Ovary (tissue), 3 donors: ENCODE data around the gene CDC42EP4.

Source experiments
- POLR2A ChIP-seq: fragments of 450-650 bp; IDR thresholded peaks from one replicate; pipeline ENCODE4 v1.6.1; 2017; ENCODE audit warnings: antibody characterized with exemption, mild to moderate bottlenecking, moderate library complexity
- TF ChIP-seq, protein P1 (sequence below), 3 donors: fragments of 450-650 bp in 2 of 3; fragments of 200-600 bp in 1 of 3; IDR thresholded peaks; one replicate each; pipeline versions ENCODE4 v1.5.1 to v1.8.0; 2016 to 2022; ENCODE audit warnings: antibody characterized with exemption in 3 of 3, mild to moderate bottlenecking in 1 of 3
- donor health status: DM: no; HTN: no; CAD: no.

DNA sequence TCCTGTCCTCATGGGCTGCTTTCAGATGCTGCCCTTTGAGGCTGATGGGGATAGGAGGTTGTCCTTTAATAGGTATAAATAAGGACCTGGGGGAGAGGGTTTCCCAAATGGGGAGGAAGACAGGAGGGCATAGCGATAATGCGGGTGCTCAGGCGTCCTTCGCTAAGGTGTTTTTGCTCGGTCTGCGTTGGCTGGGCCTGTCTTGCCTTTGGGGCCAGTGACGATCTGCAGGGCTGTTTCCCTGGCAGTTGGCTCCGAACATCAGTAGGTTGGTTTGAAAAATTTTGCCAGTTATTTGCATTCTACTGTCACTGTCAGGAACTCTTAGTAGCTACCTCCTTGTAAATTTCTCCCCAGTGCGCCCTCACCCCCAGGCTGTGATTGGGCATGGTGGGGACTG is 37.8 kb upstream of the CDC42EP4 start:
- TF ChIP-seq, protein P1, sequence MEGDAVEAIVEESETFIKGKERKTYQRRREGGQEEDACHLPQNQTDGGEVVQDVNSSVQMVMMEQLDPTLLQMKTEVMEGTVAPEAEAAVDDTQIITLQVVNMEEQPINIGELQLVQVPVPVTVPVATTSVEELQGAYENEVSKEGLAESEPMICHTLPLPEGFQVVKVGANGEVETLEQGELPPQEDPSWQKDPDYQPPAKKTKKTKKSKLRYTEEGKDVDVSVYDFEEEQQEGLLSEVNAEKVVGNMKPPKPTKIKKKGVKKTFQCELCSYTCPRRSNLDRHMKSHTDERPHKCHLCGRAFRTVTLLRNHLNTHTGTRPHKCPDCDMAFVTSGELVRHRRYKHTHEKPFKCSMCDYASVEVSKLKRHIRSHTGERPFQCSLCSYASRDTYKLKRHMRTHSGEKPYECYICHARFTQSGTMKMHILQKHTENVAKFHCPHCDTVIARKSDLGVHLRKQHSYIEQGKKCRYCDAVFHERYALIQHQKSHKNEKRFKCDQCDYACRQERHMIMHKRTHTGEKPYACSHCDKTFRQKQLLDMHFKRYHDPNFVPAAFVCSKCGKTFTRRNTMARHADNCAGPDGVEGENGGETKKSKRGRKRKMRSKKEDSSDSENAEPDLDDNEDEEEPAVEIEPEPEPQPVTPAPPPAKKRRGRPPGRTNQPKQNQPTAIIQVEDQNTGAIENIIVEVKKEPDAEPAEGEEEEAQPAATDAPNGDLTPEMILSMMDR (IDR thresholded peaks at IDR 0.05): no peak
- TF ChIP-seq POLR2A: no peak
